Liver (tissue), 9 donors: ENCODE data around the gene COL17A1. TPM values are rescaled to one million over a fixed set of nuclear protein-coding genes. Genes with fewer than 3 reads are reported as not detected.

Source experiments
- DNase-seq: peaks from one replicate; pipeline ENCODE4 v3.0.0-alpha.2; 2017; ENCODE audit warnings: low spot score
- H3K27ac ChIP-seq, 2 donors: one replicate each; pipeline ENCODE4 v1.7.0; 2013; ENCODE audit warnings: inconsistent platforms in 2 of 2, low read length in 2 of 2, control low read depth in 1 of 2, low read depth in 1 of 2, mild to moderate bottlenecking in 1 of 2
- H3K27me3 ChIP-seq, 4 donors: one replicate each; pipeline versions ENCODE4 v1.6.1 to v1.7.0; 2013; ENCODE audit warnings: low read length in 3 of 4, inconsistent platforms in 1 of 4, mild to moderate bottlenecking in 1 of 4, moderate library complexity in 1 of 4; ENCODE audit not compliant: control insufficient read depth in 4 of 4, insufficient read depth in 4 of 4
- H3K36me3 ChIP-seq, 4 donors: one replicate each; pipeline versions ENCODE4 v1.6.1 to v1.7.0; 2013; ENCODE audit warnings: low read length in 3 of 4, mild to moderate bottlenecking in 3 of 4, low read depth in 1 of 4, moderate library complexity in 1 of 4; ENCODE audit not compliant: control insufficient read depth in 4 of 4, insufficient read depth in 3 of 4
- H3K4me1 ChIP-seq, 4 donors: one replicate each; pipeline versions ENCODE4 v1.6.1 to v1.7.0; 2013; ENCODE audit warnings: low read length in 3 of 4, mild to moderate bottlenecking in 3 of 4, moderate library complexity in 1 of 4; ENCODE audit not compliant: control insufficient read depth in 4 of 4, insufficient read depth in 4 of 4
- H3K4me3 ChIP-seq, 3 donors: one replicate each; pipeline versions ENCODE4 v1.6.1 to v1.7.0; 2013; ENCODE audit warnings: low read length in 3 of 3, control low read depth in 1 of 3, low read depth in 1 of 3, mild to moderate bottlenecking in 1 of 3
- H3K9ac ChIP-seq, 2 donors: one replicate each; pipeline ENCODE4 v1.7.0; 2013; ENCODE audit warnings: low read length in 2 of 2, mild to moderate bottlenecking in 2 of 2, moderate library complexity in 2 of 2, control low read depth in 1 of 2, low read depth in 1 of 2
- H3K9me3 ChIP-seq, 4 donors: one replicate each; pipeline versions ENCODE4 v1.6.1 to v1.7.0; 2013; ENCODE audit warnings: low read length in 3 of 4; ENCODE audit not compliant: control insufficient read depth in 4 of 4
- EGR1 ChIP-seq, 2 donors: IDR thresholded peaks; 2 replicates each; pipeline ENCODE4 v1.6.1; 2016 to 2018; ENCODE audit warnings: antibody characterized with exemption in 2 of 2, low read depth in 2 of 2
- FOXA1 ChIP-seq: IDR thresholded peaks from 2 replicates; pipeline ENCODE4 v1.6.1; 2016; ENCODE audit warnings: antibody characterized with exemption
- FOXA2 ChIP-seq: IDR thresholded peaks from 2 replicates; pipeline ENCODE4 v1.6.1; 2016; ENCODE audit warnings: antibody characterized with exemption
- GABPA ChIP-seq, 2 donors: IDR thresholded peaks in 1 of 2; conservative IDR thresholded peaks in 1 of 2; 2 replicates each; pipeline ENCODE4 v1.6.1; 2016; ENCODE audit warnings: antibody characterized with exemption in 2 of 2, mild to moderate bottlenecking in 1 of 2, moderate library complexity in 1 of 2
- HNF4G ChIP-seq: IDR thresholded peaks from 2 replicates; pipeline ENCODE4 v1.6.1; 2016; ENCODE audit warnings: antibody characterized with exemption
- JUND ChIP-seq, 2 donors: IDR thresholded peaks; 2 replicates each; pipeline ENCODE4 v1.6.1; 2016; ENCODE audit warnings: antibody characterized with exemption in 2 of 2
- NR2F2 ChIP-seq: IDR thresholded peaks from 2 replicates; pipeline ENCODE4 v1.6.1; 2016; ENCODE audit warnings: antibody characterized with exemption
- RAD21 ChIP-seq, 2 donors: IDR thresholded peaks; 2 replicates each; pipeline ENCODE4 v1.6.1; 2016; ENCODE audit warnings: antibody characterized with exemption in 2 of 2, mild to moderate bottlenecking in 2 of 2
- RXRA ChIP-seq, 2 donors: IDR thresholded peaks; 2 replicates each; pipeline ENCODE4 v1.6.1; 2017 to 2018; ENCODE audit warnings: antibody characterized with exemption in 2 of 2, mild to moderate bottlenecking in 1 of 2
- SP1 ChIP-seq: IDR thresholded peaks from 2 replicates; pipeline ENCODE4 v1.6.1; 2018; ENCODE audit warnings: antibody characterized with exemption, mild to moderate bottlenecking
- YY1 ChIP-seq: IDR thresholded peaks from 2 replicates; pipeline ENCODE4 v1.6.1; 2016; ENCODE audit warnings: antibody characterized with exemption, mild to moderate bottlenecking
- WGBS: extraction: QIAGEN DNeasy Blood & Tissue Kit; methylation state at CpG from one replicate; pipeline ENCODE4 v1.1.7; 2013; 5-methylcytosine and 5-hydroxymethylcytosine counted together
- polyA plus RNA-seq, 2 donors: library from polyadenylated mRNA; stranded (reverse) in 1 of 2; unstranded in 1 of 2; fragments of 200-250 nt in 1 of 2; fragments of >200 nt in 1 of 2; fragmentation: Nextera tagmentation in 1 of 2; extraction: Ambion mirVana in 1 of 2; gene quantifications; one replicate each; pipeline versions ENCODE4 v1.2.1 to v1.2.3, GENCODE V29; 2013 to 2015
- total RNA-seq, 2 donors: library from RNA; depleted of rRNA; stranded (reverse); fragments of >200 nt; gene quantifications; one replicate each; pipeline ENCODE4 v1.2.3, GENCODE V29; 2014
- TF ChIP-seq, protein P1 (sequence below): IDR thresholded peaks from 2 replicates; pipeline ENCODE4 v1.6.1; 2016; ENCODE audit warnings: antibody characterized with exemption
- TF ChIP-seq, protein P2 (sequence below): IDR thresholded peaks from 2 replicates; pipeline ENCODE4 v1.6.1; 2016; ENCODE audit warnings: antibody characterized with exemption
- TF ChIP-seq, protein P3 (sequence below): IDR thresholded peaks from 2 replicates; pipeline ENCODE4 v1.6.1; 2016; ENCODE audit warnings: antibody characterized with exemption, mild to moderate bottlenecking
- TF ChIP-seq, protein P4 (sequence below): IDR thresholded peaks from 2 replicates; pipeline ENCODE4 v1.6.1; 2016; ENCODE audit warnings: antibody characterized with exemption
- donor health status: healthy.
- donor health status: healthy.
- donor health status: healthy.
- donor health status: healthy.
- donor health status: healthy.

The COL17A1 gene
- total and polyA plus RNA-seq, 4 donors: 0.05 to 1.7 TPM; not detected in 2

DNA sequence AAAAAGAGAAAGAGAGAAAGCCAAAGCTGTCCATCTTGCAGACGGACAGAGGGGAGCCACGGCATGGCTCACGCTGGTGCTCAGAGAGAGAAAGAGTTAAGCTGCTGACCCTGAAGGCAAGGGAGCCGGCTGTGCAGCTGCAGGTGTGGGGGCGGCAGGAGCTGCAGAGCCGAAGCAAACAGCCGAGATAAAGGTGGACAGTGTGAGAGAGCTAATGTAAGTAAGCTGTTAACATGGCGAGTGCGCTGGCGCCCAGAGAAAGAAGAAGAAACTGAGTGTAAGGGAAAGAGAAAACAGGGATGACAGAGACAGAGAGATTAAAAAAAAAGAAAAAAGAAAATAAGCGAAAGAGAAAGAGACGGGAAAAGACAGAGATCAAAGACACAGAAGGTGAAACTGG, 18.2 kb downstream of the COL17A1 start:
- TF ChIP-seq YY1 (no peak), NR2F2 (no peak), HNF4G (no peak), FOXA2 (no peak), JUND (IDR thresholded peaks at IDR 0.05) (no peak), GABPA (IDR thresholded peaks at IDR 0.05 in 1 of 2, conservative IDR thresholded peaks at IDR 0.05 in 1 of 2) (no peak), RAD21 (IDR thresholded peaks at IDR 0.05) (no peak), EGR1 (IDR thresholded peaks at IDR 0.05; ENCODE audit: low read depth in 2 of 2) (no peak), RXRA (IDR thresholded peaks at IDR 0.05) (no peak), FOXA1 (no peak), SP1 (no peak)
- TF ChIP-seq, protein P1, sequence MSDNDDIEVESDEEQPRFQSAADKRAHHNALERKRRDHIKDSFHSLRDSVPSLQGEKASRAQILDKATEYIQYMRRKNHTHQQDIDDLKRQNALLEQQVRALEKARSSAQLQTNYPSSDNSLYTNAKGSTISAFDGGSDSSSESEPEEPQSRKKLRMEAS: no peak
- TF ChIP-seq, protein P2, sequence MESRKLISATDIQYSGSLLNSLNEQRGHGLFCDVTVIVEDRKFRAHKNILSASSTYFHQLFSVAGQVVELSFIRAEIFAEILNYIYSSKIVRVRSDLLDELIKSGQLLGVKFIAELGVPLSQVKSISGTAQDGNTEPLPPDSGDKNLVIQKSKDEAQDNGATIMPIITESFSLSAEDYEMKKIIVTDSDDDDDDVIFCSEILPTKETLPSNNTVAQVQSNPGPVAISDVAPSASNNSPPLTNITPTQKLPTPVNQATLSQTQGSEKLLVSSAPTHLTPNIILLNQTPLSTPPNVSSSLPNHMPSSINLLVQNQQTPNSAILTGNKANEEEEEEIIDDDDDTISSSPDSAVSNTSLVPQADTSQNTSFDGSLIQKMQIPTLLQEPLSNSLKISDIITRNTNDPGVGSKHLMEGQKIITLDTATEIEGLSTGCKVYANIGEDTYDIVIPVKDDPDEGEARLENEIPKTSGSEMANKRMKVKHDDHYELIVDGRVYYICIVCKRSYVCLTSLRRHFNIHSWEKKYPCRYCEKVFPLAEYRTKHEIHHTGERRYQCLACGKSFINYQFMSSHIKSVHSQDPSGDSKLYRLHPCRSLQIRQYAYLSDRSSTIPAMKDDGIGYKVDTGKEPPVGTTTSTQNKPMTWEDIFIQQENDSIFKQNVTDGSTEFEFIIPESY: no peak
- TF ChIP-seq, protein P3, sequence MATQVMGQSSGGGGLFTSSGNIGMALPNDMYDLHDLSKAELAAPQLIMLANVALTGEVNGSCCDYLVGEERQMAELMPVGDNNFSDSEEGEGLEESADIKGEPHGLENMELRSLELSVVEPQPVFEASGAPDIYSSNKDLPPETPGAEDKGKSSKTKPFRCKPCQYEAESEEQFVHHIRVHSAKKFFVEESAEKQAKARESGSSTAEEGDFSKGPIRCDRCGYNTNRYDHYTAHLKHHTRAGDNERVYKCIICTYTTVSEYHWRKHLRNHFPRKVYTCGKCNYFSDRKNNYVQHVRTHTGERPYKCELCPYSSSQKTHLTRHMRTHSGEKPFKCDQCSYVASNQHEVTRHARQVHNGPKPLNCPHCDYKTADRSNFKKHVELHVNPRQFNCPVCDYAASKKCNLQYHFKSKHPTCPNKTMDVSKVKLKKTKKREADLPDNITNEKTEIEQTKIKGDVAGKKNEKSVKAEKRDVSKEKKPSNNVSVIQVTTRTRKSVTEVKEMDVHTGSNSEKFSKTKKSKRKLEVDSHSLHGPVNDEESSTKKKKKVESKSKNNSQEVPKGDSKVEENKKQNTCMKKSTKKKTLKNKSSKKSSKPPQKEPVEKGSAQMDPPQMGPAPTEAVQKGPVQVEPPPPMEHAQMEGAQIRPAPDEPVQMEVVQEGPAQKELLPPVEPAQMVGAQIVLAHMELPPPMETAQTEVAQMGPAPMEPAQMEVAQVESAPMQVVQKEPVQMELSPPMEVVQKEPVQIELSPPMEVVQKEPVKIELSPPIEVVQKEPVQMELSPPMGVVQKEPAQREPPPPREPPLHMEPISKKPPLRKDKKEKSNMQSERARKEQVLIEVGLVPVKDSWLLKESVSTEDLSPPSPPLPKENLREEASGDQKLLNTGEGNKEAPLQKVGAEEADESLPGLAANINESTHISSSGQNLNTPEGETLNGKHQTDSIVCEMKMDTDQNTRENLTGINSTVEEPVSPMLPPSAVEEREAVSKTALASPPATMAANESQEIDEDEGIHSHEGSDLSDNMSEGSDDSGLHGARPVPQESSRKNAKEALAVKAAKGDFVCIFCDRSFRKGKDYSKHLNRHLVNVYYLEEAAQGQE: no peak
- TF ChIP-seq, protein P4, sequence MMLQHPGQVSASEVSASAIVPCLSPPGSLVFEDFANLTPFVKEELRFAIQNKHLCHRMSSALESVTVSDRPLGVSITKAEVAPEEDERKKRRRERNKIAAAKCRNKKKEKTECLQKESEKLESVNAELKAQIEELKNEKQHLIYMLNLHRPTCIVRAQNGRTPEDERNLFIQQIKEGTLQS: no peak

DNA sequence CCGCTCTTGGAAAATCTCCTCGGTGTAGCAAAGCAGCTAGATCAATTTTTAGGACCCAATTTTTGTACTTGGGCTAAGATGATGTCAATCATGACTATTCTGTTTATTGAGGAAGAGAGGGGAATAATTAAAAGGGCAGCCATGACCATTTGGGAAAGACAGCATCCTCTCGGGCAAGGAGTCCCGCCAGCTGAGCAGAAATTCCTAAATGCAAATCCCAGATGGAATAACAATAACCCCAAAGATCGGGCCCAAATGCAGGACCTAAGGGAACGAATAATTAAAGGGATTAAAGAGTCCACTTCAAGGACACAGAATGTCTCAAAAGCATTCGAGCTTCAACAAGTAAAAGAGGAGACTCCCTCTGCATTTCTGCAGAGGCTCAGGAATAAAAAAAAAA, 18.7 kb downstream of the COL17A1 start:
- WGBS: 92% methylated on average over 7 of the region's 7 CpGs

More for the DNA sequence above, 18.2 kb downstream of the COL17A1 start:
- no peak overlapping the region for H3K4me3 ChIP-seq
- no peak overlapping the region for H3K9ac ChIP-seq
- no peaks in the 10 kb centered on the region for H3K4me1 ChIP-seq
- no peak for DNase-seq
- no peaks in the 10 kb centered on the region for H3K27me3 ChIP-seq
- WGBS: 70% methylated on average over 12 of the region's 12 CpGs
- H3K36me3 ChIP-seq: no peaks in the 10 kb centered on the region
- no peak overlapping the region for H3K27ac ChIP-seq
- no peaks in the 10 kb centered on the region for H3K9me3 ChIP-seq

More for the DNA sequence above, 18.7 kb downstream of the COL17A1 start:
- no peak for DNase-seq
- Histone ChIP-seq H3K27me3 (no peaks in the 10 kb centered on the region), H3K36me3 (no peaks in the 10 kb centered on the region), H3K9me3 (no peaks in the 10 kb centered on the region), H3K4me3 (no peak overlapping the region), H3K9ac (no peak overlapping the region), H3K4me1 (no peaks in the 10 kb centered on the region), H3K27ac (no peak overlapping the region)
- TF ChIP-seq EGR1 (IDR thresholded peaks at IDR 0.05; ENCODE audit: low read depth in 2 of 2): no peak
